ENCODE measurements around the gene INPP5A.
"Not testable (repeated sequence)": the region's sequence is repeated elsewhere in the genome, so short reads cannot be mapped to it uniquely, and the experiment has no call there.

INPP5A gene

GRCh38 chr10:132742167-132742836, 204.7 kb downstream of the INPP5A start:
- no peak for DNase-seq (ENCODE audit: low spot score)
- TF ChIP-seq CTCF (IDR thresholded peaks at IDR 0.05; ENCODE audit: borderline replicate concordance, control extremely low read depth, extremely low read depth, insufficient read depth, missing control alignments) = no peak
- in situ Hi-C loops (cut with MboI; ENCODE audit: low sequenced_read_pairs, unreplicated experiment) = no loop called here

GRCh38 chr10:132742837-132743194, 205.2 kb downstream of the INPP5A start:
- TF ChIP-seq CTCF (IDR thresholded peaks at IDR 0.05; ENCODE audit: borderline replicate concordance, control extremely low read depth, extremely low read depth, insufficient read depth, missing control alignments) = no peak
- in situ Hi-C loops (cut with MboI; ENCODE audit: low sequenced_read_pairs, unreplicated experiment) = no loop called here
- no peak for DNase-seq (ENCODE audit: low spot score)

GRCh38 chr10:132743196-132743924, 205.8 kb downstream of the INPP5A start:
- DNase-seq (ENCODE audit: low spot score); in situ Hi-C loops (cut with MboI; ENCODE audit: low sequenced_read_pairs, unreplicated experiment): not testable (repeated sequence)

- TF ChIP-seq CTCF (IDR thresholded peaks at IDR 0.05; ENCODE audit: borderline replicate concordance, control extremely low read depth, extremely low read depth, insufficient read depth, missing control alignments) = no peak
- in situ Hi-C loops (cut with MboI; ENCODE audit: low sequenced_read_pairs, unreplicated experiment) = no loop called here
- no peak for DNase-seq (ENCODE audit: low spot score)
Observed at GRCh38 chr10:132743925-132744490, 206.4 kb downstream of the INPP5A start.

- no peak for TF ChIP-seq CTCF (IDR thresholded peaks at IDR 0.05; ENCODE audit: borderline replicate concordance, control extremely low read depth, extremely low read depth, insufficient read depth, missing control alignments)
- no peak for DNase-seq (ENCODE audit: low spot score)
- in situ Hi-C loops (cut with MboI; ENCODE audit: low sequenced_read_pairs, unreplicated experiment) = no loop called here
Observed at GRCh38 chr10:132744839-132745238, 207.3 kb downstream of the INPP5A start.

- in situ Hi-C loops (cut with MboI; ENCODE audit: low sequenced_read_pairs, unreplicated experiment) = no loop called here
- DNase-seq (ENCODE audit: low spot score) = no peak
- no peak for TF ChIP-seq CTCF (IDR thresholded peaks at IDR 0.05; ENCODE audit: borderline replicate concordance, control extremely low read depth, extremely low read depth, insufficient read depth, missing control alignments)
Observed at GRCh38 chr10:132745511-132745910, 207.9 kb downstream of the INPP5A start.

- no peak for DNase-seq (ENCODE audit: low spot score)
- no peak for TF ChIP-seq CTCF (IDR thresholded peaks at IDR 0.05; ENCODE audit: borderline replicate concordance, control extremely low read depth, extremely low read depth, insufficient read depth, missing control alignments)
- in situ Hi-C loops (cut with MboI; ENCODE audit: low sequenced_read_pairs, unreplicated experiment) = no loop called here
Observed at GRCh38 chr10:132745971-132746370, 208.4 kb downstream of the INPP5A start.

Measured in GM13976 (cell line).